HL-60/S4 (cell line): Measurements from ENCODE around the gene TBC1D22A.
"Not testable (repeated sequence)": the region's sequence is repeated elsewhere in the genome, so short reads cannot be mapped to it uniquely, and the experiment has no call there.

Experiments
- in situ Hi-C: fragments of 300-500 bp; cut with MboI; formaldehyde crosslinking; loops from 2 replicates; pipeline ENCODE4 v1.14.3; 2022; ENCODE audit warnings: low sequenced_read_pairs

Gene TBC1D22A

DNA sequence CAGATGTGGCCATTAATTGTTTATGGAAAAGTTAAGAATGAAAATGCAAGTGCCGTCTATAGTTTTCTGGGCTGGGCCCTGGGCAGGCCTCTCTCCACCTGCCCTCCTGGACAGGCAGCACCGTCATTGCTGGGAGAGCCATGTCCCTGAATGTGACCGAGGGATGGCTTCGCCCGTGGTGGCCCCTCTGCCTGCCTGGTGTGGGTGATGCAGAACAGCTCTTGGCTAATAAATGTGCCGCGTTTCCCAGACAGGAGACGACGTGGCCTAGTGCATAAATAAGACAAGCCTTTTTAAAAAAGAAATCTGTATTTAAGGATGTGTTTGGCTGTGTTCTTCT is 407.3 kb downstream of the TBC1D22A start:
- in situ Hi-C loops: no loop called here

GRCh38 chr22:47170511-47171440 is 408.3 kb downstream of the TBC1D22A start:
- in situ Hi-C loops: not testable (repeated sequence)

- in situ Hi-C loops: no loop called here
Observed at GRCh38 chr22:47171441-47172221, 409.2 kb downstream of the TBC1D22A start.

- in situ Hi-C loops: no loop called here
Observed at GRCh38 chr22:47172771-47173534, 410.5 kb downstream of the TBC1D22A start.

DNA sequence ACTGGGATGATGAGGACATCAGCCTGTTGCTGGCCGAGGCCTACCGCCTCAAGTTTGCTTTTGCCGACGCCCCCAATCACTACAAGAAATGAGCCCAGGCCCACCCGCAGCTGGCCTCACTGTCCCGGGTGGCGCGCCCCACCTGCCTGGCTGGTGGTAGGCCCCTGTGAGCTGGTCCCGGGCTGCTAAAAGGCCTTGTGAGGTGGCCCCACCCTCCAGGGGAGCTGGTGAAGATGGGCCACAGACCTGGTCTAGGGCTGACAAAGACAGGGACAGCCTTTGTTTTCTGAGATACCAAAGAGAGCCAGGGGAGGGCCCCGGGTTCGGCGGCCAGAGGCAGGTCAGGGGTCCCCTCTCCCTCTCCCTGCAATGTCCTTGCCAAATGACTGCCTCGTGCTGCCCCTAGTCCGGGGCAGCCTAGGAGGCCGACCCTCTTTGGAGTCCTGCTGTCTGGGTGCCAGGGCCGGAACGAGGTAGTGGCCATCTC is 411.1 kb downstream of the TBC1D22A start:
- in situ Hi-C loops: no loop called here

GRCh38 chr22:47174096-47174495 is 411.6 kb downstream of the TBC1D22A start:
- in situ Hi-C loops: no loop called here

- in situ Hi-C loops: no loop called here
Observed at GRCh38 chr22:47174671-47175112, 412.2 kb downstream of the TBC1D22A start.

GRCh38 chr22:47175151-47176025 is 412.9 kb downstream of the TBC1D22A start:
- in situ Hi-C loops: no loop called here

DNA sequence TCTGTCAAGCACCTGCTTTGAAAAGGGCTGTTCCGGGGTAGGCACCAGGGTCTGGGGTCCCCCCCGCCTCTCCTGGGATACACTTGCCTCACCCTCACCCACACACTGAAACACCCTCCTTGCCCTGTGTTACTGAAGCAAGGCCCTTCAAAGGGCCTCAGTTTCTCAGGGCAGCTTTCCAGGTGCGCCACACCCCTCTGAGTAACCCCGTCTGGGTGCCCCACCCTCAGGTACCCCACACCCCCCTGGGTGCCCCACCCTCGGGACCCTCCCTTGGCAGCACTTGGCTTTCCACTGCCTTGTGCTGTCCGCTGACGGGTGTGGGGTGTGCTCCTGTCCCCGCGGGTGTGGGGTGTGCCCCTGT is 413.6 kb downstream of the TBC1D22A start:
- in situ Hi-C loops: no loop called here

GRCh38 chr22:47176573-47177333 is 414.3 kb downstream of the TBC1D22A start:
- in situ Hi-C loops: no loop called here

GRCh38 chr22:47177334-47177815 is 414.9 kb downstream of the TBC1D22A start:
- in situ Hi-C loops: no loop called here

GRCh38 chr22:47178339-47178738 is 415.9 kb downstream of the TBC1D22A start:
- in situ Hi-C loops: no loop called here

DNA sequence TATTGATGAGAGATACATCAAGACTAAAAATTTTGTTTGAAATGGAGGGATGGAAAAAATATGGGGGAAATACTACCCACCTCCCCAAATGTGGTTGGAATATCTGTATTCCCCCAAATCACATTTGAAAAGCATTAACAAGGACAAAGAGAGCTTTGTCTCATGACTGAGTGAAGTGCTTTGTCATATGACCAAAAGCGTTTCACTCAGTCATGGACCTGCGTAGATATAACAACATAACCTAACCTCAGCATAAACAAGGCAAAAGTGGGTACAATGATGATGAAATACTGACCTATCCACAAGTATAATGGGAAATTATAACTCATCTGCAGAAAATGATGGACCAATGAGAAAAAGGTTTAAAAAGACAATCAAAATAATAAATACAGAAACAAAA is 418.3 kb downstream of the TBC1D22A start:
- in situ Hi-C loops: no loop called here

GRCh38 chr22:47187176-47187957 is 424.9 kb downstream of the TBC1D22A start:
- in situ Hi-C loops: no loop called here

DNA sequence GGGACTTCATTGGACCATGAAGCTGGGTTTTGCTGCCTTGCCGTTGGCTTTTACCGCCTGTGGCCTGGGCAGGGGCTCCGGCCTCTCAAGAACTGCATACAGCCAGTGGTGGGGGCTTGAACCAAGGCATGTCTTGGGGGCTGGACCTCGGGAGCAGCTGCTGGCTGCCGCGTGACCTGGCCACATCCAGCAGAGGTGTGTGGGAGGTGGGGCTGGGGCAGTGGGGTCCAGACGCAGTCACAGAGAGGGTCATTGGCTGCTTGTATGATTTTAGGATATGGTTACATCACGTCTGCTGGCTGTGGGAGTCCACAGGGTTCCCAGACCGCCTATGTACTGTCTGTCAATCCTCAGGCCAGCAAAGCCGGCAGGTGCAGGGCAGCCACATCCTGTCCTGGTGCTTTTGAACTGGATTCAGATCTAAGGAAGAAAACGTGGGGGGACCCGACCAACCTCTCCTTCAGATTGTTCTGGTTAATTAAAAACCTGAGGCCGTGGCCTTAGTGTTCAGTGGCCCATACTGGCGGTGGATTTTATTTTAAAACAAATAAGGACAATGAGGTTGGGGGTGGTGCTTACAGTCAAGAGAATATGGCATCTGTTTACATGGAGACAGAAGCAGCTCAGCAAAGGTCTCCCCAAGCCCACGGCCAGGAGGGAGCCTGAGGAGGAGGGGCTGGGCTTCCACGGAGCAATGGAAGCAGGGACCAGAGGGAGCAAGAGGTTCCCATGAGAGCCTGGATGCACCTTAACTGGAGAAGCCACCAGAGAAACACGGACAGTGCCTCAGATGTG is 426.0 kb downstream of the TBC1D22A start:
- in situ Hi-C loops: no loop called here

DNA sequence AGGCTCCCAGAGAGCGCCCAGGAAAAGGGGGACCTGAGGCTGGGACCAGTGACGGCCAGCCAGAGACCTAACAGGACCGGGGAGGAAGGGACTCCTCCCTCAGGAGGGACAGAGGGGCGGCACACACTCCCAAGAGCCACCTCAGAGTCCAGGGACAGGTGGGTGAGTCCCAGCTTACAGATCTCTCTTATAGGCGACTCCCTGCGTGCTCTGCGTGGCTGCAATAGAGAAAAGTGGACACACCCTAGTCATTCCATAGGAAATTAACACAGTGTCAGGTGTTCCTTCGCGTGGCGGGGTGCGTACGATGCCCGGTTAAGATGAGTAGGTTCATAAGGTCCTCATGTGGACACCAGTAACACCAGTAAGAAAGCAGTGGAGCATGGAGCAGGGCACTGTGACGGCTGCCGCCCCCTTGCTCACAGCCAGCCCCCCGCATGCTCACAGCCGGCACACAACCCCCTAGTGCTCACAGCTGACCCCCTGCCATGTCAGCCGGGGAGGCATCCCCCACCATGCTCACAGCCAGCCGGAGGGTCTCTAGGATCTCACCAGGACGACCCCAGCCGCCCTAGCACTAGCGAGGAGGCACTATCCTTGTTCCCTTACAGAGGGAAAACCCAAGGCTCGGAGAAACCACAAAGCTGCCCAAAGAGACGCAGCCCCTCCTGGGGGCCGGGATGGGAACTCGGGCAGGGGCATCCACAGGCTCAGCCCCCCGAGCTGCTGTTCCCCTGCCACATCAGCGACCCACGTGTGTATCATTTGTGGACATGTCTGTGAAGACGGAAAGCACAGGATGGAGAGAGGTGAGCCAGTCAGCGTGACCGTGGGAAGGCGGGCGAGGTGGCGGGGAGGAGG is 426.8 kb downstream of the TBC1D22A start:
- in situ Hi-C loops: no loop called here
